GM06990 (cell line): ENCODE data around the gene SP140L.
A peak's percentile ranks its signal among the peaks of the same experiment; 100 is the strongest.

ENCODE experiments used
- DNase-seq: peaks from one replicate; pipeline ENCODE4 v3.0.0-alpha.2; 2011; ENCODE audit not compliant: insufficient read length; ENCODE audit errors: extremely low read depth
- H3K27me3 ChIP-seq: replicated peaks from 2 replicates; pipeline ENCODE4 v1.6.0; 2011; ENCODE audit warnings: low read length; ENCODE audit not compliant: control insufficient read depth, insufficient read depth
- H3K36me3 ChIP-seq: 2 replicates; pipeline ENCODE4 v1.5.1; 2011; ENCODE audit warnings: low read length; ENCODE audit not compliant: control insufficient read depth, insufficient read depth
- H3K4me3 ChIP-seq: replicated peaks from 2 replicates; pipeline ENCODE4 v1.5.1; 2011; ENCODE audit warnings: low read depth, mild to moderate bottlenecking, control low read depth, low read length
- TF ChIP-seq, protein P1 (sequence below): IDR thresholded peaks from 2 replicates; pipeline ENCODE4 v1.5.1; 2011; ENCODE audit warnings: low read length, control low read depth, mild to moderate bottlenecking, inconsistent platforms; ENCODE audit not compliant: insufficient read depth, poor library complexity, severe bottlenecking

Gene SP140L

DNA sequence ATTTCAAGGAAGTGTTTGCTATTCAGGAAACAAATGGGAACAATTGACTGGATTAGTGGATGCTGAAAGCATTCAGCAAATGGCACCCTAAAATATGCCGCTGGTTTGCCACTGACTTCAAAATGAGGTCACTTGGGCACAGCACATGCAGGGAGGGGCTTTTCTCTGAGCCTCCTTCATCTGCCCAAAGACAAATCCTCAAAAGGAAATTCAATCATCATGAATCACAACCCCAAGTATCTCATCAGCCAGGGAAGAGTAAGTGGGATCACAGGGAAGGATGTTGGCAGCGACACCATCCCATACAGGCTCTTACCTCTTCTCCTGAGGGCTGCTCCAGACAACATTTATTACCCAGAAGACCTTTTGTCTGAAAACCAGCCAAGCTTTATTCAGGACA is 14.4 kb upstream of the SP140L start:
- peaks cover 17% of the 10 kb centered on the region for H3K36me3 ChIP-seq
- DNase-seq, result no peak
- TF ChIP-seq, protein P1, sequence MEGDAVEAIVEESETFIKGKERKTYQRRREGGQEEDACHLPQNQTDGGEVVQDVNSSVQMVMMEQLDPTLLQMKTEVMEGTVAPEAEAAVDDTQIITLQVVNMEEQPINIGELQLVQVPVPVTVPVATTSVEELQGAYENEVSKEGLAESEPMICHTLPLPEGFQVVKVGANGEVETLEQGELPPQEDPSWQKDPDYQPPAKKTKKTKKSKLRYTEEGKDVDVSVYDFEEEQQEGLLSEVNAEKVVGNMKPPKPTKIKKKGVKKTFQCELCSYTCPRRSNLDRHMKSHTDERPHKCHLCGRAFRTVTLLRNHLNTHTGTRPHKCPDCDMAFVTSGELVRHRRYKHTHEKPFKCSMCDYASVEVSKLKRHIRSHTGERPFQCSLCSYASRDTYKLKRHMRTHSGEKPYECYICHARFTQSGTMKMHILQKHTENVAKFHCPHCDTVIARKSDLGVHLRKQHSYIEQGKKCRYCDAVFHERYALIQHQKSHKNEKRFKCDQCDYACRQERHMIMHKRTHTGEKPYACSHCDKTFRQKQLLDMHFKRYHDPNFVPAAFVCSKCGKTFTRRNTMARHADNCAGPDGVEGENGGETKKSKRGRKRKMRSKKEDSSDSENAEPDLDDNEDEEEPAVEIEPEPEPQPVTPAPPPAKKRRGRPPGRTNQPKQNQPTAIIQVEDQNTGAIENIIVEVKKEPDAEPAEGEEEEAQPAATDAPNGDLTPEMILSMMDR, result no peak
- H3K4me3 ChIP-seq, result no peak overlapping the region
- no peaks in the 10 kb centered on the region for H3K27me3 ChIP-seq

DNA sequence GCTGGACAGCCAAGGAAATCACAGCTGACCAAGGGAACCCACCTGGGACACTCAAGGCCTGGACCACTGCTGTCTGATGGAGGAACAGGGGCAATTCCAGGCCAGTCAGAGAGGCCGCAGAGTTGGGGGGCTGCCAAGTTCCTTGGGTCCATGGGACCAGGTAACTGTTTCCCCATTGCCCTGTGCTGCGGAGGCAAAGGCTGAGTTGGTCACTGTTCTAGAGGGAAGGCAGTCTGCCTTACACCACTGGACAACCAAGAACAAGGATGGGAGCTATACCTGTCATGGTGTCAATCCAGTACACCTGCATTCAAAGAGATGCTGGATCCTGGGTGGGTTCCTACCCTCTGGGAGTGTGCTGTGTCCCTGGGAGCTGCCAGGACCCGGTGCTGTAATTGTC is 9.6 kb upstream of the SP140L start:
- Histone ChIP-seq H3K27me3 (no peaks in the 10 kb centered on the region), H3K36me3 (peaks cover 9% of the 10 kb centered on the region), H3K4me3 (no peak overlapping the region)
- TF ChIP-seq, protein P1, result no peak
- no peak for DNase-seq

DNA sequence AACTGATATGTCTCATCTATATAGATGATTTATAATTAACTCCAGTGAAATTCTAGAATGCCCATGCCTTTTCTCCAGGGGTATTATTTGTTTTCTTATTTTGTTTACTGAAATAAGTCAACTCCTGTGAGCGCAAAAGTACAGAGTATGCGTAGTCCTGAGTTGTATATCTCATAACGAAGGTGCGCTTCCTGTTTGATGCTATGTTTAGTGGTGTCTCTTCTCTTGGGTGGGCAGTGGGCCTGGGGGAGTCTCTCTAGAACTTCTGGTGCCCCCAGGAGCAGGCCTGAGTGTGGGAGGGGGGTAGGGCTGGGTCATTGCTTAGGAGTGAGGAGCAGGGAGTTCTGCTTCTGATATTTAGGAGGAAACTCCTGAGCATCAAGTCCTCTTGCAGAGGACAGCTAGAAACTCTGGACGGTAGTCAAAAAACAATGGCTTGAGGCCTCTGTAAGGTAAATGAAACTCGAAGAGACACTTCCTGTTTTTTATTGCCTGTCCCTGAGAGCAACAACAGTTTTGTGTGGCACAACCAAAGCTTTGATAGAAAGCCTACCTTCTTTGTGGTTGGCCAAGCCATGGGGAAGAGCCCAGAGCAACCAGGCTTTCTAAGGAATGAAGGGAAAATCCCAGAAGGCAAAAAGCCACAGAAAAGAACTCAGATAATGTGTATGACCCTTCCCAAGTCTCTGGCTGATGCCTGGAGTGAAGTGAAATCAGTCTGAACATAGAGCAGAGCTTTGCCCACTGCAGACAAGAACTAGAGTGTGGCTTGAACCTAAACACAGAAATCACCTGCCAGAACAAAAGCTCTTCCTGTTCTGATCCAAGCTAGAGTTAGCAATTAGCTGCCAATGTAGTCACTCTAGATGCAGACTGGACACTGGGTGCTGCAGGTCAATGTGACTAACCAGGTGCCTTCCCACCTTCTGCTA is 8.5 kb upstream of the SP140L start:
- no peaks in the 10 kb centered on the region; the same call in none of the 2 replicates for H3K36me3 ChIP-seq
- no peaks in the 10 kb centered on the region for H3K27me3 ChIP-seq
- H3K4me3 ChIP-seq, result no peak overlapping the region
- TF ChIP-seq, protein P1, result no peak
- peak; percentile 66 for DNase-seq

DNA sequence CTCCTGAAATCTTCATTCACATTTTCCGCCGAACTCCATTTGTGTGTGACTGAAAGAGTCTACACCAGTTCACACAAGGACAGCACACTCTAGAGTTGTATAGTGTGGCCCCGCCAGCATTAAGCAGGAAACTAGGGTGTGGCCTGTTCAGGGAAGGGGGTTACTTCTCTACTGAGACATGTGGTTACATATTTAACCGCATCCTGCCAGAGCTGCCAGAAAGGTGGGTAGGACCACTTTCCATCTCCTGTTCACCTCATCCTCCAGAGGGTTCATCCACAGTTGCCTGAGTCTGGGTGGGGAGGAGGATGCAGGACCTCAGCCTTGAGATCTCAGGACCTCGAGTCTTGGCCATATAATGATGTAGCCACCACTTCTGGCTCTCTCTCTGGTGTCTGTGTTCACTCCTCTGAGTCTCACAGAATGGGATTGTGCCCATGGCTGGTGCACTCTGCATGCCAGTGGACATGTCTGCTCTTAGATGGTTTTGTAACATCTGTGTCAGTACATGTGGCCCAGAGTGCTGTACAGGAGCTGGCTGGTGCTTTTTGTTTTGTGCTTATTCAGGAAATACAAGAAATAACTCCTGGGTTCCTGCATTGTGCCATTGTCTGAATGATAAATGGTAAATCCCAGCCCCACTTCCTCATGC is 7.7 kb upstream of the SP140L start:
- DNase-seq, result peak; percentile 71
- TF ChIP-seq, protein P1, result no peak
- Histone ChIP-seq H3K36me3 (no peaks in the 10 kb centered on the region), H3K27me3 (no peaks in the 10 kb centered on the region), H3K4me3 (no peak overlapping the region)

DNA sequence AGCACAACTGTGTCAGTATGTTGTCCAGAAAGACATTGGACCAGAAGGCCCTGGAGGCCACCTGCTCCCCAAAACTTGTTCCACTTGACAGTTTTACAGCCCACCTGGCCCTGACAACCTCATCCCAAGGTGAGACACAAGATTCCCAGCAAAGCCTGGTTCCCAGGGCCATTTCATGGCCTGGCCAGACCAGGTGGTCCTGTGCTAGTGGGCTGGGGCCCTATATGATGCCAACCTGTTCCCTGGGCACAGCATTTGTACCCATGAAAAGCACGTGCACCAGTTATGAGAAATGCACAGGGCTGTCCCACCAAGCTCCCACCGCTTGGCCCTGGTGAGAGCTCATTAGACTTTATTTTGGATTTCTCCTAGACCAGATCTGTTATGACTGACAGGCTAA is 6.0 kb upstream of the SP140L start:
- TF ChIP-seq, protein P1, result no peak

More for the DNA sequence above, 6.0 kb upstream of the SP140L start:
- Histone ChIP-seq H3K4me3 (no peak overlapping the region), H3K36me3 (no peaks in the 10 kb centered on the region), H3K27me3 (no peaks in the 10 kb centered on the region)
- no peak for DNase-seq
